OCI-LY7 (cell line): ENCODE data around the gene SH3TC2. TPM values are rescaled to one million over a fixed set of nuclear protein-coding genes. Genes with fewer than 3 reads are reported as not detected.

ENCODE experiments used
- BruUV-seq: library from RNA; stranded (reverse); fragments of 400-500 nt; replicated peaks from 2 replicates; lab custom pipeline; 2021; lab: Mats Ljungman, UMichigan
- CTCF ChIA-PET: fragments of 300-600 bp; sonication (Branson Sonifier 250); formaldehyde crosslinking; loops from one replicate; lab custom pipeline; 2022; ENCODE audit warnings: antibody characterized with exemption; ENCODE audit not compliant: unreplicated experiment; lab: Charles Lee
- POLR2A ChIA-PET: fragments of 300-600 bp; sonication (Branson Sonifier 250); formaldehyde crosslinking; loops from one replicate; lab custom pipeline; 2022; ENCODE audit warnings: antibody characterized with exemption; lab: Charles Lee
- DNase-seq: peaks from one replicate; pipeline ENCODE4 v3.0.0-alpha.2; 2015; ENCODE audit warnings: low spot score
- H2AFZ ChIP-seq: fragments of 200-600 bp; sonication (generic), shearing (Covaris generic); 2 replicates; pipeline ENCODE4 v1.6.1; 2014; ENCODE audit warnings: mild to moderate bottlenecking, antibody characterized with exemption, low read length, moderate library complexity
- H3K27ac ChIP-seq: fragments of 200-600 bp; sonication (generic); 2 replicates; pipeline ENCODE4 v1.5.1; 2014; ENCODE audit warnings: mixed run types, low read depth, mild to moderate bottlenecking, moderate library complexity, low read length, inconsistent platforms; ENCODE audit not compliant: poor library complexity, severe bottlenecking
- H3K36me3 ChIP-seq: fragments of 200-600 bp; sonication (generic); 2 replicates; pipeline ENCODE4 v1.6.1; 2014; ENCODE audit warnings: mild to moderate bottlenecking, antibody characterized with exemption, low read length, moderate library complexity, mixed read lengths; ENCODE audit not compliant: insufficient read depth
- H3K4me1 ChIP-seq: fragments of 200-600 bp; sonication (generic); 2 replicates; pipeline ENCODE4 v1.5.1; 2014; ENCODE audit warnings: mild to moderate bottlenecking, low read length; ENCODE audit not compliant: insufficient read depth, poor library complexity, severe bottlenecking
- H3K4me2 ChIP-seq: fragments of 200-600 bp; sonication (generic); 2 replicates; pipeline ENCODE4 v1.6.1; 2014; ENCODE audit warnings: mild to moderate bottlenecking, low read length
- H3K4me3 ChIP-seq: fragments of 200-600 bp; sonication (generic); 2 replicates; pipeline ENCODE4 v1.5.1; 2014; ENCODE audit warnings: mild to moderate bottlenecking, low read depth, low read length; ENCODE audit not compliant: poor library complexity, severe bottlenecking
- H3K79me2 ChIP-seq: fragments of 200-600 bp; sonication (generic); 2 replicates; pipeline ENCODE4 v1.6.1; 2016; ENCODE audit warnings: low read depth, mild to moderate bottlenecking, low read length, moderate library complexity, mixed read lengths; ENCODE audit not compliant: insufficient read depth
- H3K9me2 ChIP-seq: fragments of 200-600 bp; sonication (generic); 2 replicates; pipeline ENCODE4 v1.6.1; 2016; ENCODE audit warnings: mild to moderate bottlenecking, low read length, mixed read lengths; ENCODE audit not compliant: insufficient read depth
- H3K9me3 ChIP-seq: fragments of 200-600 bp; sonication (generic); 2 replicates; pipeline ENCODE4 v1.6.1; 2014; ENCODE audit warnings: mild to moderate bottlenecking, mixed run types, low read length, mixed read lengths
- H4K20me1 ChIP-seq: fragments of 200-600 bp; sonication (generic); 2 replicates; pipeline ENCODE4 v1.6.1; 2014; ENCODE audit warnings: mild to moderate bottlenecking, antibody characterized with exemption, low read length, moderate library complexity, mixed read lengths; ENCODE audit not compliant: insufficient read depth
- CTCF ChIP-seq: fragments of 200-600 bp; sonication (generic); conservative IDR thresholded peaks from 2 replicates; pipeline ENCODE4 v1.5.1; 2014; ENCODE audit warnings: mild to moderate bottlenecking, antibody characterized with exemption, low read length, moderate library complexity, mixed read lengths
- EZH2phosphoT487 ChIP-seq: fragments of 200-600 bp; sonication (generic); IDR thresholded peaks from 2 replicates; pipeline ENCODE4 v1.6.1; 2018; ENCODE audit warnings: low read depth, borderline replicate concordance, mild to moderate bottlenecking, mixed run types, antibody characterized with exemption, low read length, moderate library complexity, mixed read lengths
- intact Hi-C: fragments of 100-400 bp; cut with micrococcal nuclease; formaldehyde crosslinking; loops from one replicate; pipeline ENCODE4 v1.10.0; 2022; ENCODE audit not compliant: unreplicated experiment
- total RNA-seq, 2 experiments: library from RNA; depleted of rRNA in 1 of 2; stranded (reverse); fragments of >200 nt in 1 of 2; shearing (Covaris generic) in 1 of 2; gene quantifications; 2 replicates each; pipeline ENCODE4 v1.2.3, GENCODE V29; 2014 to 2022

SH3TC2 gene
- total RNA-seq, 2 experiments from 2014 or later, result not detected

GRCh38 chr5:149014571-149015031, 48.3 kb downstream of the SH3TC2 start:
- intact Hi-C loops, result no loop called here
- H3K36me3 ChIP-seq, result no peaks in the 10 kb centered on the region
- no peaks in the 10 kb centered on the region for H3K79me2 ChIP-seq
- TF ChIP-seq EZH2phosphoT487, result no peak
- TF ChIP-seq CTCF, result no peak
- no peak overlapping the region for H2AFZ ChIP-seq
- no TSS peak for BruUV-seq
- H3K9me2 ChIP-seq, result no peaks in the 10 kb centered on the region
- no peaks in the 10 kb centered on the region for H3K4me1 ChIP-seq
- CTCF ChIA-PET, result no interaction called here
- H3K4me3 ChIP-seq, result no peak overlapping the region
- POLR2A ChIA-PET, result no interaction called here
- no peak for DNase-seq
- no peak overlapping the region for H3K27ac ChIP-seq
- no peak overlapping the region for H3K4me2 ChIP-seq
- H3K9me3 ChIP-seq, result no peaks in the 10 kb centered on the region
- H4K20me1 ChIP-seq, result no peaks in the 10 kb centered on the region

- Histone ChIP-seq H4K20me1 (no peaks in the 10 kb centered on the region), H2AFZ (no peak overlapping the region), H3K4me2 (no peak overlapping the region), H3K36me3 (no peaks in the 10 kb centered on the region), H3K9me2 (no peaks in the 10 kb centered on the region), H3K9me3 (no peaks in the 10 kb centered on the region), H3K4me1 (no peaks in the 10 kb centered on the region), H3K27ac (no peak overlapping the region), H3K4me3 (no peak overlapping the region), H3K79me2 (no peaks in the 10 kb centered on the region)
- BruUV-seq, result no TSS peak
- ChIA-PET CTCF (no interaction called here), POLR2A (no interaction called here)
- intact Hi-C loops, result no loop called here
- no peak for DNase-seq
- no peak for TF ChIP-seq CTCF
- TF ChIP-seq EZH2phosphoT487, result no peak
Measured at GRCh38 chr5:149013796-149014195, 49.1 kb downstream of the SH3TC2 start.

GRCh38 chr5:149012350-149012749, 50.5 kb downstream of the SH3TC2 start:
- H3K9me2 ChIP-seq, result no peaks in the 10 kb centered on the region
- no peak overlapping the region for H3K27ac ChIP-seq
- no peak overlapping the region for H3K4me3 ChIP-seq
- H4K20me1 ChIP-seq, result no peaks in the 10 kb centered on the region
- no peak overlapping the region for H2AFZ ChIP-seq
- no peaks in the 10 kb centered on the region for H3K79me2 ChIP-seq
- ChIA-PET POLR2A (no interaction called here), CTCF (no interaction called here)
- no peak for TF ChIP-seq CTCF
- TF ChIP-seq EZH2phosphoT487, result no peak
- no TSS peak for BruUV-seq
- no peaks in the 10 kb centered on the region for H3K4me1 ChIP-seq
- H3K9me3 ChIP-seq, result no peaks in the 10 kb centered on the region
- H3K4me2 ChIP-seq, result no peak overlapping the region
- no peaks in the 10 kb centered on the region for H3K36me3 ChIP-seq
- intact Hi-C loops, result no loop called here
- DNase-seq, result no peak
